ENCODE measurements around the gene MAPK8. TPM values are rescaled to one million over a fixed set of nuclear protein-coding genes. Genes with fewer than 3 reads are reported as not detected.
A peak's percentile ranks its signal among the peaks of the same experiment; 100 is the strongest.

The MAPK8 gene
- total and polyA plus RNA-seq, 9 of the 15 experiments (the other 6 are each of a cell fraction or from before 2014, with no cell fraction given), result 6.4 to 159 (median 71.0) TPM

GRCh38 chr10:48444266-48444665, 137.8 kb downstream of the MAPK8 start (continued):
- TF ChIP-seq, protein P1, sequence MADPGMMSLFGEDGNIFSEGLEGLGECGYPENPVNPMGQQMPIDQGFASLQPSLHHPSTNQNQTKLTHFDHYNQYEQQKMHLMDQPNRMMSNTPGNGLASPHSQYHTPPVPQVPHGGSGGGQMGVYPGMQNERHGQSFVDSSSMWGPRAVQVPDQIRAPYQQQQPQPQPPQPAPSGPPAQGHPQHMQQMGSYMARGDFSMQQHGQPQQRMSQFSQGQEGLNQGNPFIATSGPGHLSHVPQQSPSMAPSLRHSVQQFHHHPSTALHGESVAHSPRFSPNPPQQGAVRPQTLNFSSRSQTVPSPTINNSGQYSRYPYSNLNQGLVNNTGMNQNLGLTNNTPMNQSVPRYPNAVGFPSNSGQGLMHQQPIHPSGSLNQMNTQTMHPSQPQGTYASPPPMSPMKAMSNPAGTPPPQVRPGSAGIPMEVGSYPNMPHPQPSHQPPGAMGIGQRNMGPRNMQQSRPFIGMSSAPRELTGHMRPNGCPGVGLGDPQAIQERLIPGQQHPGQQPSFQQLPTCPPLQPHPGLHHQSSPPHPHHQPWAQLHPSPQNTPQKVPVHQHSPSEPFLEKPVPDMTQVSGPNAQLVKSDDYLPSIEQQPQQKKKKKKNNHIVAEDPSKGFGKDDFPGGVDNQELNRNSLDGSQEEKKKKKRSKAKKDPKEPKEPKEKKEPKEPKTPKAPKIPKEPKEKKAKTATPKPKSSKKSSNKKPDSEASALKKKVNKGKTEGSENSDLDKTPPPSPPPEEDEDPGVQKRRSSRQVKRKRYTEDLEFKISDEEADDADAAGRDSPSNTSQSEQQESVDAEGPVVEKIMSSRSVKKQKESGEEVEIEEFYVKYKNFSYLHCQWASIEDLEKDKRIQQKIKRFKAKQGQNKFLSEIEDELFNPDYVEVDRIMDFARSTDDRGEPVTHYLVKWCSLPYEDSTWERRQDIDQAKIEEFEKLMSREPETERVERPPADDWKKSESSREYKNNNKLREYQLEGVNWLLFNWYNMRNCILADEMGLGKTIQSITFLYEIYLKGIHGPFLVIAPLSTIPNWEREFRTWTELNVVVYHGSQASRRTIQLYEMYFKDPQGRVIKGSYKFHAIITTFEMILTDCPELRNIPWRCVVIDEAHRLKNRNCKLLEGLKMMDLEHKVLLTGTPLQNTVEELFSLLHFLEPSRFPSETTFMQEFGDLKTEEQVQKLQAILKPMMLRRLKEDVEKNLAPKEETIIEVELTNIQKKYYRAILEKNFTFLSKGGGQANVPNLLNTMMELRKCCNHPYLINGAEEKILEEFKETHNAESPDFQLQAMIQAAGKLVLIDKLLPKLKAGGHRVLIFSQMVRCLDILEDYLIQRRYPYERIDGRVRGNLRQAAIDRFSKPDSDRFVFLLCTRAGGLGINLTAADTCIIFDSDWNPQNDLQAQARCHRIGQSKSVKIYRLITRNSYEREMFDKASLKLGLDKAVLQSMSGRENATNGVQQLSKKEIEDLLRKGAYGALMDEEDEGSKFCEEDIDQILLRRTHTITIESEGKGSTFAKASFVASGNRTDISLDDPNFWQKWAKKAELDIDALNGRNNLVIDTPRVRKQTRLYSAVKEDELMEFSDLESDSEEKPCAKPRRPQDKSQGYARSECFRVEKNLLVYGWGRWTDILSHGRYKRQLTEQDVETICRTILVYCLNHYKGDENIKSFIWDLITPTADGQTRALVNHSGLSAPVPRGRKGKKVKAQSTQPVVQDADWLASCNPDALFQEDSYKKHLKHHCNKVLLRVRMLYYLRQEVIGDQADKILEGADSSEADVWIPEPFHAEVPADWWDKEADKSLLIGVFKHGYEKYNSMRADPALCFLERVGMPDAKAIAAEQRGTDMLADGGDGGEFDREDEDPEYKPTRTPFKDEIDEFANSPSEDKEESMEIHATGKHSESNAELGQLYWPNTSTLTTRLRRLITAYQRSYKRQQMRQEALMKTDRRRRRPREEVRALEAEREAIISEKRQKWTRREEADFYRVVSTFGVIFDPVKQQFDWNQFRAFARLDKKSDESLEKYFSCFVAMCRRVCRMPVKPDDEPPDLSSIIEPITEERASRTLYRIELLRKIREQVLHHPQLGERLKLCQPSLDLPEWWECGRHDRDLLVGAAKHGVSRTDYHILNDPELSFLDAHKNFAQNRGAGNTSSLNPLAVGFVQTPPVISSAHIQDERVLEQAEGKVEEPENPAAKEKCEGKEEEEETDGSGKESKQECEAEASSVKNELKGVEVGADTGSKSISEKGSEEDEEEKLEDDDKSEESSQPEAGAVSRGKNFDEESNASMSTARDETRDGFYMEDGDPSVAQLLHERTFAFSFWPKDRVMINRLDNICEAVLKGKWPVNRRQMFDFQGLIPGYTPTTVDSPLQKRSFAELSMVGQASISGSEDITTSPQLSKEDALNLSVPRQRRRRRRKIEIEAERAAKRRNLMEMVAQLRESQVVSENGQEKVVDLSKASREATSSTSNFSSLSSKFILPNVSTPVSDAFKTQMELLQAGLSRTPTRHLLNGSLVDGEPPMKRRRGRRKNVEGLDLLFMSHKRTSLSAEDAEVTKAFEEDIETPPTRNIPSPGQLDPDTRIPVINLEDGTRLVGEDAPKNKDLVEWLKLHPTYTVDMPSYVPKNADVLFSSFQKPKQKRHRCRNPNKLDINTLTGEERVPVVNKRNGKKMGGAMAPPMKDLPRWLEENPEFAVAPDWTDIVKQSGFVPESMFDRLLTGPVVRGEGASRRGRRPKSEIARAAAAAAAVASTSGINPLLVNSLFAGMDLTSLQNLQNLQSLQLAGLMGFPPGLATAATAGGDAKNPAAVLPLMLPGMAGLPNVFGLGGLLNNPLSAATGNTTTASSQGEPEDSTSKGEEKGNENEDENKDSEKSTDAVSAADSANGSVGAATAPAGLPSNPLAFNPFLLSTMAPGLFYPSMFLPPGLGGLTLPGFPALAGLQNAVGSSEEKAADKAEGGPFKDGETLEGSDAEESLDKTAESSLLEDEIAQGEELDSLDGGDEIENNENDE (IDR thresholded peaks at IDR 0.05; ENCODE audit: low read depth, low read length), result no peak
- peak; percentile 65 to 80 (median 67) for TF ChIP-seq CTCF (IDR thresholded peaks at IDR 0.05 in 2 of 3, conservative IDR thresholded peaks at IDR 0.05 in 1 of 3; ENCODE audit: insufficient read depth in 2 of 3, low read depth in 1 of 3, low read length in 3 of 3)
- TF ChIP-seq CCNT2 (IDR thresholded peaks at IDR 0.05; ENCODE audit: borderline replicate concordance, extremely low read depth, insufficient read length, low read depth, low read length), result no peak
- TF ChIP-seq NONO (IDR thresholded peaks at IDR 0.05; ENCODE audit: low read depth in 2 of 2, low read length in 1 of 2), result 0 out of 4 replicates have a peak, but pooled peaks of 1 of the 2 experiments have one; percentile 11
- no peak for TF ChIP-seq IFI16 (CRISPR knock-in tag; IDR thresholded peaks at IDR 0.05)
- TF ChIP-seq ZNF76 (CRISPR knock-in tag; IDR thresholded peaks at IDR 0.05; ENCODE audit: borderline replicate concordance), result no peak
- TF ChIP-seq CHD2 (IDR thresholded peaks at IDR 0.05; ENCODE audit: low read depth, low read length), result no peak
- no peak for TF ChIP-seq ZNF780A (CRISPR knock-in tag; IDR thresholded peaks at IDR 0.05)
- TF ChIP-seq MEIS2 (IDR thresholded peaks at IDR 0.05; ENCODE audit: partially characterized antibody), result no peak
- TF ChIP-seq RAD21 (CRISPR knock-in tag; conservative IDR thresholded peaks at IDR 0.05 in 1 of 2, IDR thresholded peaks at IDR 0.05 in 1 of 2), result peak; percentile 94 to 98
- TF ChIP-seq RBM17 (IDR thresholded peaks at IDR 0.05; ENCODE audit: borderline replicate concordance, low read depth, low read length), result no peak
- no peak for TF ChIP-seq SMARCA5 (IDR thresholded peaks at IDR 0.05)
- TF ChIP-seq BRD4 (IDR thresholded peaks at IDR 0.05), result no peak
- TF ChIP-seq, protein P2, sequence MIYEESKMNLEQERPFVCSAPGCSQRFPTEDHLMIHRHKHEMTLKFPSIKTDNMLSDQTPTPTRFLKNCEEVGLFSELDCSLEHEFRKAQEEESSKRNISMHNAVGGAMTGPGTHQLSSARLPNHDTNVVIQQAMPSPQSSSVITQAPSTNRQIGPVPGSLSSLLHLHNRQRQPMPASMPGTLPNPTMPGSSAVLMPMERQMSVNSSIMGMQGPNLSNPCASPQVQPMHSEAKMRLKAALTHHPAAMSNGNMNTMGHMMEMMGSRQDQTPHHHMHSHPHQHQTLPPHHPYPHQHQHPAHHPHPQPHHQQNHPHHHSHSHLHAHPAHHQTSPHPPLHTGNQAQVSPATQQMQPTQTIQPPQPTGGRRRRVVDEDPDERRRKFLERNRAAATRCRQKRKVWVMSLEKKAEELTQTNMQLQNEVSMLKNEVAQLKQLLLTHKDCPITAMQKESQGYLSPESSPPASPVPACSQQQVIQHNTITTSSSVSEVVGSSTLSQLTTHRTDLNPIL (CRISPR knock-in tag; IDR thresholded peaks at IDR 0.05), result no peak

Data from K562 (cell line).